ENCODE measurements around the gene UBAC1. TPM values are rescaled to one million over a fixed set of nuclear protein-coding genes. Genes with fewer than 3 reads are reported as not detected.

Gene UBAC1
- total and polyA plus RNA-seq, 4 donors = 16.2 to 115 (median 16.4) TPM

DNA sequence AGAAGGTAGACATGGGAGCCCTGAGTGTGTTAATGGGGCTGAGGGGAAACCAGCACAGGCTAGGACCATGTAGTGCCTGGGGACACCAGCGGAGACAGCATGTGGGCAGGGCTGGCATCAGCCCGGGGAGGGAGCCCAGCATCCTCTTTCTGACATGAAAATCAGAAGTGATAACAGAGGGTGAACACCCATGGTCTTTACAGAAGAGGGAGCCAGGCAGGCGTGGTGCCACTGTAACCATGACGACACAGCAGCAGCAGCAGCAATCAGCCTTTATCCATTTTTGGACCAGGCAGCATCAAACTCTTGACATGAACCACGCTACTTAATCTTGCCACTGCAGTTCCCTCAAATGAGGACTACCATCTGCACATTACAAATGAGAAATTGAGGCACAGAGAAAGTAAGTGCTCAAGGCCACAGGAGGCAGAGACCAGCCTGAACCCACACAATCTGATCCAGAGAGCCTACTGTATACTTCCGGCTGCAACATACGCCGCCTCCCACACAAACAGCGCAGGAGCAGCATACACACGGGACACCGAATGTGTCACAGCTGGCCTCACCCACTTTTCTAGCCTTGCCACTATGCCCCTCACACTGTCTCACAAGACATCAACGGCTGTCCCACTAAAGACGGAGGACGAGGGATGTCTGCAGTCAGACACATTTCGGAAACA, 77.6 kb downstream of the UBAC1 start:
- Histone ChIP-seq H3K27me3 (ENCODE audit: control insufficient read depth in 4 of 4, insufficient read depth in 4 of 4, low read length in 3 of 4) (no peaks in the 10 kb centered on the region), H3K4me1 (ENCODE audit: control insufficient read depth in 4 of 4, insufficient read depth in 4 of 4, low read length in 3 of 4) (peaks cover 0 to 11% (median 3%) of the 10 kb centered on the region in 4 donors), H3K36me3 (ENCODE audit: control insufficient read depth in 4 of 4, insufficient read depth in 3 of 4, low read depth in 1 of 4, low read length in 3 of 4) (peaks cover 0 to 7% (median 0%) of the 10 kb centered on the region in 4 donors), H3K9me3 (ENCODE audit: control insufficient read depth in 4 of 4, low read length in 3 of 4) (no peaks in the 10 kb centered on the region), H3K4me3 (ENCODE audit: low read depth in 1 of 3, low read length in 3 of 3) (no peak overlapping the region), H3K9ac (ENCODE audit: low read depth in 1 of 2, low read length in 2 of 2) (no peak overlapping the region), H3K27ac (ENCODE audit: low read depth in 1 of 2, low read length in 2 of 2) (no peak overlapping the region)
- DNase-seq (ENCODE audit: low spot score) = no peak
- TF ChIP-seq CTCF (IDR thresholded peaks at IDR 0.05; ENCODE audit: low read depth, low read length, missing input control) = no peak
- no peak for TF ChIP-seq NR2F2 (IDR thresholded peaks at IDR 0.05)
- TF ChIP-seq HNF4G (IDR thresholded peaks at IDR 0.05) = no peak
- TF ChIP-seq, protein P1, sequence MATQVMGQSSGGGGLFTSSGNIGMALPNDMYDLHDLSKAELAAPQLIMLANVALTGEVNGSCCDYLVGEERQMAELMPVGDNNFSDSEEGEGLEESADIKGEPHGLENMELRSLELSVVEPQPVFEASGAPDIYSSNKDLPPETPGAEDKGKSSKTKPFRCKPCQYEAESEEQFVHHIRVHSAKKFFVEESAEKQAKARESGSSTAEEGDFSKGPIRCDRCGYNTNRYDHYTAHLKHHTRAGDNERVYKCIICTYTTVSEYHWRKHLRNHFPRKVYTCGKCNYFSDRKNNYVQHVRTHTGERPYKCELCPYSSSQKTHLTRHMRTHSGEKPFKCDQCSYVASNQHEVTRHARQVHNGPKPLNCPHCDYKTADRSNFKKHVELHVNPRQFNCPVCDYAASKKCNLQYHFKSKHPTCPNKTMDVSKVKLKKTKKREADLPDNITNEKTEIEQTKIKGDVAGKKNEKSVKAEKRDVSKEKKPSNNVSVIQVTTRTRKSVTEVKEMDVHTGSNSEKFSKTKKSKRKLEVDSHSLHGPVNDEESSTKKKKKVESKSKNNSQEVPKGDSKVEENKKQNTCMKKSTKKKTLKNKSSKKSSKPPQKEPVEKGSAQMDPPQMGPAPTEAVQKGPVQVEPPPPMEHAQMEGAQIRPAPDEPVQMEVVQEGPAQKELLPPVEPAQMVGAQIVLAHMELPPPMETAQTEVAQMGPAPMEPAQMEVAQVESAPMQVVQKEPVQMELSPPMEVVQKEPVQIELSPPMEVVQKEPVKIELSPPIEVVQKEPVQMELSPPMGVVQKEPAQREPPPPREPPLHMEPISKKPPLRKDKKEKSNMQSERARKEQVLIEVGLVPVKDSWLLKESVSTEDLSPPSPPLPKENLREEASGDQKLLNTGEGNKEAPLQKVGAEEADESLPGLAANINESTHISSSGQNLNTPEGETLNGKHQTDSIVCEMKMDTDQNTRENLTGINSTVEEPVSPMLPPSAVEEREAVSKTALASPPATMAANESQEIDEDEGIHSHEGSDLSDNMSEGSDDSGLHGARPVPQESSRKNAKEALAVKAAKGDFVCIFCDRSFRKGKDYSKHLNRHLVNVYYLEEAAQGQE (IDR thresholded peaks at IDR 0.05) = no peak
- TF ChIP-seq, protein P2, sequence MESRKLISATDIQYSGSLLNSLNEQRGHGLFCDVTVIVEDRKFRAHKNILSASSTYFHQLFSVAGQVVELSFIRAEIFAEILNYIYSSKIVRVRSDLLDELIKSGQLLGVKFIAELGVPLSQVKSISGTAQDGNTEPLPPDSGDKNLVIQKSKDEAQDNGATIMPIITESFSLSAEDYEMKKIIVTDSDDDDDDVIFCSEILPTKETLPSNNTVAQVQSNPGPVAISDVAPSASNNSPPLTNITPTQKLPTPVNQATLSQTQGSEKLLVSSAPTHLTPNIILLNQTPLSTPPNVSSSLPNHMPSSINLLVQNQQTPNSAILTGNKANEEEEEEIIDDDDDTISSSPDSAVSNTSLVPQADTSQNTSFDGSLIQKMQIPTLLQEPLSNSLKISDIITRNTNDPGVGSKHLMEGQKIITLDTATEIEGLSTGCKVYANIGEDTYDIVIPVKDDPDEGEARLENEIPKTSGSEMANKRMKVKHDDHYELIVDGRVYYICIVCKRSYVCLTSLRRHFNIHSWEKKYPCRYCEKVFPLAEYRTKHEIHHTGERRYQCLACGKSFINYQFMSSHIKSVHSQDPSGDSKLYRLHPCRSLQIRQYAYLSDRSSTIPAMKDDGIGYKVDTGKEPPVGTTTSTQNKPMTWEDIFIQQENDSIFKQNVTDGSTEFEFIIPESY (IDR thresholded peaks at IDR 0.05) = no peak
- TF ChIP-seq FOXA2 (IDR thresholded peaks at IDR 0.05) = no peak
- TF ChIP-seq TAF1 (conservative IDR thresholded peaks at IDR 0.05) = no peak
- TF ChIP-seq FOXA1 (IDR thresholded peaks at IDR 0.05) = no peak
- TF ChIP-seq YY1 (IDR thresholded peaks at IDR 0.05) = no peak
- TF ChIP-seq, protein P3, sequence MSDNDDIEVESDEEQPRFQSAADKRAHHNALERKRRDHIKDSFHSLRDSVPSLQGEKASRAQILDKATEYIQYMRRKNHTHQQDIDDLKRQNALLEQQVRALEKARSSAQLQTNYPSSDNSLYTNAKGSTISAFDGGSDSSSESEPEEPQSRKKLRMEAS (IDR thresholded peaks at IDR 0.05) = no peak
- WGBS = 93% methylated on average over 15 of the region's 15 CpGs

Other genes with a start within 250 kb of the UBAC1 start
- gene CAMSAP1, start 53.8 kb downstream of the UBAC1 start, total RNA-seq = 1 to 10 TPM; 6.3 to 6.4 TPM
- gene CAMSAP1, start 53.8 kb downstream of the UBAC1 start, polyA plus RNA-seq = 1 to 10 TPM in 1 of 2 donors, under 1 TPM in 1; 0.97 to 3.9 TPM
- gene NACC2, start 133.9 kb upstream of the UBAC1 start, total RNA-seq = 10 to 100 TPM in 1 of 2 donors, 1 to 10 TPM in 1; 6.7 to 17.8 TPM
- gene NACC2, start 133.9 kb upstream of the UBAC1 start, polyA plus RNA-seq = 10 to 100 TPM in 1 of 2 donors, 1 to 10 TPM in 1; 4.8 to 10.8 TPM
- gene TMEM250, start 157.5 kb upstream of the UBAC1 start, total RNA-seq = 10 to 100 TPM; 16.1 to 18.2 TPM
- gene TMEM250, start 157.5 kb upstream of the UBAC1 start, polyA plus RNA-seq = 10 to 100 TPM in 1 of 2 donors, 1 to 10 TPM in 1; 6.7 to 19.5 TPM
- gene LHX3, start 243.8 kb upstream of the UBAC1 start, total RNA-seq = not detected
- not detected for gene LHX3, start 243.8 kb upstream of the UBAC1 start, polyA plus RNA-seq

All from liver (tissue), 9 donors.